ENCODE results near the gene MTCH2.

The MTCH2 gene

DNA sequence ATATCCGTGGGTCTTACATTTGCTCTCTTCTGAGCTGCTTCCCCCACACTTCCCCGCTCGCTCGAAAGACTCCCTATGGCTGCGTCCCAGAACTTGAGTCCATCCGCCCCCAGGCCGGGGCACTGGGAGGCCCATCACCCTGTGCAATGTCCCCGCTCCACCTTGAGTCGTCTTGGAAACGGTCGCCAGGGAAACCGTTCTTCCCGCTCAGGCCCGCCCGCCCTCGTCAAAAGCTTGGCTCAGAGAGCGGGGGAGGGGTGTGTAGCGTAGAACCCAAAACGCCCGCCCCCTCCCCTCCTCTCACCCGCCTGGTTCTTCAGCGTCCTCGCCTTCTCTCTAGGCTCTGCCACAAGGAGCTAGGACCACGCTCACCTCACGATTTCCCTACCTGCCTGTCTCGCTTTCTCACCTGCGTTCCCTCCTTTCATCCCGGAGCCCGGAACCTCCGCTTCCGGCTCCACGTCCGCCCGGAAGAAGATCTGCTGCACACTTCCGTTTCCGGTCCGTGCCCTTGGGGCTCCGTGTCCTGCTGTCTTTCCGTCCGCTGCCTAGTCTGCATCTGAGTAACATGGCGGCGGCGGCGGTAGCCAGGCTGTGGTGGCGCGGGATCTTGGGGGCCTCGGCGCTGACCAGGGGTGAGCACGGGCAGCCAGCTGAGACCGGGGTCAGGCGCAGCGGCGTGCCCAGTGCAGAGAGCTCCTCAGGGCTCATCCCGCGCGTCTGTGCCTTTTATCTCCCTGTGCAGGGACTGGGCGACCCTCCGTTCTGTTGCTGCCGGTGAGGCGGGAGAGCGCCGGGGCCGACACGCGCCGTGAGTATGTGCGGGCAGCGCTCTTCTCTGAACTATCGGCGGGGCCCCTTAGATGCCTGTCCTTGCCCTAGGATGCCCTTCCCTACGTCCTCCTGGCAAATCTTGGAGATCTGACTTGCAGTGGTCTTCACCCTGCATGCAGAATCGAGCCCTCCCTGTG, 63.5 kb downstream of the MTCH2 start, which contains the start of the genes KBTBD4 and NDUFS3:
TSS of gene KBTBD4 (minus strand) at position 447 of the 971 bp plus-strand sequence. CDS start at position 428, 19 bp downstream.
TSS of gene NDUFS3 (plus strand) at position 551 of the 971 bp plus-strand sequence. CDS start at position 569, 18 bp downstream.
- peak within 1 kb of the TSS; percentile 17 for H2AK5ac ChIP-seq (ENCODE audit: low read depth, low read length)

GRCh38 chr11:47577460-47578041, 64.8 kb downstream of the MTCH2 start:
- no peak overlapping the region for H3K14ac ChIP-seq (ENCODE audit: low read length)
- peak overlapping the region in 1 of 2 donors; percentile 89 for H3K4me3 ChIP-seq (ENCODE audit: low read length in 2 of 2)
- whole genome bisulfite sequencing, 2 donors (ENCODE audit: extremely low coverage in 2 of 2, insufficient read length in 2 of 2, insufficient replicate concordance in 1 of 2): no CpG with 5 or more reads among the region's 13 CpGs

More for the DNA sequence above, 63.5 kb downstream of the MTCH2 start, which contains the start of the genes KBTBD4 and NDUFS3:
- Histone ChIP-seq H2BK15ac (ENCODE audit: low read length) (peak within 1 kb of the TSS; percentile 44), H3K9ac (ENCODE audit: low read depth, low read length, poor library complexity) (peak within 1 kb of the TSS; percentile 99), H3K27ac (replicated peaks; ENCODE audit: low read length) (peak within 1 kb of the TSS; percentile 94), H3K18ac (ENCODE audit: low read length) (peak within 1 kb of the TSS; percentile 99), H3K4me3 (ENCODE audit: low read length in 2 of 2) (peak within 1 kb of the TSS; percentile 89 to 95), H2BK12ac (ENCODE audit: low read length) (peak within 1 kb of the TSS; percentile 82), H4K91ac (ENCODE audit: low read depth, low read length, poor library complexity) (peak within 1 kb of the TSS; percentile 81), H3K9me3 (replicated peaks in 1 of 2; ENCODE audit: control insufficient read depth in 2 of 2, insufficient read depth in 1 of 2, low read depth in 1 of 2, low read length in 2 of 2) (peaks cover 1 to 2% of the 10 kb centered on the region in 2 donors), H2BK5ac (ENCODE audit: low read length) (peak within 1 kb of the TSS; percentile 85), H3K23ac (ENCODE audit: low read depth, low read length, poor library complexity) (peak within 1 kb of the TSS; percentile 95), H3K36me3 (replicated peaks in 1 of 2; ENCODE audit: control insufficient read depth in 2 of 2, insufficient read depth in 2 of 2, low read length in 2 of 2) (peaks cover 31 to 71% of the 10 kb centered on the region in 2 donors), H3K4me1 (ENCODE audit: control insufficient read depth in 2 of 2, insufficient read depth in 1 of 2, low read depth in 1 of 2, low read length in 2 of 2) (peaks cover 12 to 18% of the 10 kb centered on the region in 2 donors), H3K4ac (ENCODE audit: low read length) (peak within 1 kb of the TSS; percentile 71), H4K8ac (ENCODE audit: low read depth, low read length) (no peak within 1 kb of the TSS), H2AFZ (ENCODE audit: low read length) (peak within 1 kb of the TSS; percentile 94), H3K79me1 (ENCODE audit: low read depth, low read length) (peaks cover 12% of the 10 kb centered on the region), H3K14ac (ENCODE audit: low read length) (peak within 1 kb of the TSS; percentile 97), H2BK120ac (ENCODE audit: low read depth, low read length) (peak within 1 kb of the TSS; percentile 81), H3K27me3 (ENCODE audit: control insufficient read depth in 3 of 3, insufficient read depth in 3 of 3, low read depth in 1 of 3, low read length in 3 of 3) (no peaks in the 10 kb centered on the region), H3K4me2 (ENCODE audit: insufficient read depth, low read length, poor library complexity, severe bottlenecking) (peak within 1 kb of the TSS; percentile 70)
- DNase-seq (ENCODE audit: low spot score): peak; percentile 94
- WGBS, 2 donors (ENCODE audit: extremely low coverage in 2 of 2, insufficient read length in 2 of 2, insufficient replicate concordance in 1 of 2): no CpG with 5 or more reads among the region's 72 CpGs

DNA sequence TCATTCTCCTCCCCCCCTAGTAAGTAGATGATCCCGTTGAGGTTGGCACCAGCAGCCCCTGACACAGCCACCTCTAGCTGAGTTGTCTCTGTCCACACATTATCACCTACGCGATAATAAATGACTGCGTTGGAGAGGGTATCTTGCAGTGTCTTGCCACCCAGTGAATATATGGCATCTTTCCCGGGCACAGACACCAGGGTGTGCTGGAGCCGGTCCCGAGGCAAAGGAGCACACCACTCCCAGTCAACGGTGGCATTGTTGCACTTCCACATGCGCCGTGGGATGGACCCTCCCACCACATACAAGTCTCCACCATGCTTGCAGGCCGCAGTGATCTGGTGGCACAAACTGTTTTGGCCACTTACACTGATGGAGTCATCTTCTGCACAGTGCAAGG, 69.0 kb downstream of the MTCH2 start:
- Histone ChIP-seq H2BK15ac (ENCODE audit: low read length) (no peak overlapping the region), H2BK5ac (ENCODE audit: low read length) (no peak overlapping the region), H2BK12ac (ENCODE audit: low read length) (no peak overlapping the region), H3K9me3 (replicated peaks in 1 of 2; ENCODE audit: control insufficient read depth in 2 of 2, insufficient read depth in 1 of 2, low read depth in 1 of 2, low read length in 2 of 2) (peaks cover 0 to 2% of the 10 kb centered on the region in 2 donors), H2AK5ac (ENCODE audit: low read depth, low read length) (no peak overlapping the region), H3K4me2 (ENCODE audit: insufficient read depth, low read length, poor library complexity, severe bottlenecking) (no peak overlapping the region), H3K4me1 (ENCODE audit: control insufficient read depth in 2 of 2, insufficient read depth in 1 of 2, low read depth in 1 of 2, low read length in 2 of 2) (peaks cover 5 to 12% of the 10 kb centered on the region in 2 donors), H3K9ac (ENCODE audit: low read depth, low read length, poor library complexity) (peak overlapping the region; percentile 24), H3K4me3 (ENCODE audit: low read length in 2 of 2) (peak overlapping the region in 1 of 2 donors; percentile 41), H4K91ac (ENCODE audit: low read depth, low read length, poor library complexity) (no peak overlapping the region), H2AFZ (ENCODE audit: low read length) (no peak overlapping the region), H3K18ac (ENCODE audit: low read length) (no peak overlapping the region), H3K4ac (ENCODE audit: low read length) (no peak overlapping the region), H3K27me3 (ENCODE audit: control insufficient read depth in 3 of 3, insufficient read depth in 3 of 3, low read depth in 1 of 3, low read length in 3 of 3) (no peaks in the 10 kb centered on the region), H3K14ac (ENCODE audit: low read length) (no peak overlapping the region), H4K8ac (ENCODE audit: low read depth, low read length) (peak overlapping the region; percentile 45), H3K79me1 (ENCODE audit: low read depth, low read length) (peaks cover 7% of the 10 kb centered on the region), H3K27ac (replicated peaks; ENCODE audit: low read length) (no peak overlapping the region), H3K23ac (ENCODE audit: low read depth, low read length, poor library complexity) (no peak overlapping the region), H2BK120ac (ENCODE audit: low read depth, low read length) (no peak overlapping the region), H3K36me3 (replicated peaks in 1 of 2; ENCODE audit: control insufficient read depth in 2 of 2, insufficient read depth in 2 of 2, low read length in 2 of 2) (peaks cover 25 to 74% of the 10 kb centered on the region in 2 donors)
- DNase-seq (ENCODE audit: low spot score): no peak
- no CpG with 5 or more reads among the region's 11 CpGs for WGBS, 2 donors (ENCODE audit: extremely low coverage in 2 of 2, insufficient read length in 2 of 2, insufficient replicate concordance in 1 of 2)

More at GRCh38 chr11:47577460-47578041, 64.8 kb downstream of the MTCH2 start:
- Histone ChIP-seq H3K27ac (replicated peaks; ENCODE audit: low read length) (no peak overlapping the region), H4K8ac (ENCODE audit: low read depth, low read length) (no peak overlapping the region), H3K4ac (ENCODE audit: low read length) (no peak overlapping the region), H3K23ac (ENCODE audit: low read depth, low read length, poor library complexity) (no peak overlapping the region), H3K4me1 (ENCODE audit: control insufficient read depth in 2 of 2, insufficient read depth in 1 of 2, low read depth in 1 of 2, low read length in 2 of 2) (peaks cover 12 to 18% of the 10 kb centered on the region in 2 donors), H3K27me3 (ENCODE audit: control insufficient read depth in 3 of 3, insufficient read depth in 3 of 3, low read depth in 1 of 3, low read length in 3 of 3) (no peaks in the 10 kb centered on the region), H3K79me1 (ENCODE audit: low read depth, low read length) (peaks cover 16% of the 10 kb centered on the region), H3K9me3 (replicated peaks in 1 of 2; ENCODE audit: control insufficient read depth in 2 of 2, insufficient read depth in 1 of 2, low read depth in 1 of 2, low read length in 2 of 2) (peaks cover 1 to 2% of the 10 kb centered on the region in 2 donors), H4K91ac (ENCODE audit: low read depth, low read length, poor library complexity) (no peak overlapping the region), H2BK15ac (ENCODE audit: low read length) (no peak overlapping the region), H3K9ac (ENCODE audit: low read depth, low read length, poor library complexity) (no peak overlapping the region), H2BK5ac (ENCODE audit: low read length) (no peak overlapping the region), H3K18ac (ENCODE audit: low read length) (no peak overlapping the region), H2BK120ac (ENCODE audit: low read depth, low read length) (no peak overlapping the region), H3K36me3 (replicated peaks in 1 of 2; ENCODE audit: control insufficient read depth in 2 of 2, insufficient read depth in 2 of 2, low read length in 2 of 2) (peaks cover 33 to 71% of the 10 kb centered on the region in 2 donors), H2AK5ac (ENCODE audit: low read depth, low read length) (no peak overlapping the region), H2BK12ac (ENCODE audit: low read length) (no peak overlapping the region), H3K4me2 (ENCODE audit: insufficient read depth, low read length, poor library complexity, severe bottlenecking) (no peak overlapping the region), H2AFZ (ENCODE audit: low read length) (peak overlapping the region; percentile 94)
- no peak for DNase-seq (ENCODE audit: low spot score)
